Hematopoietic multipotent progenitor cell treated with erythropoietin and hydrocortisone succinate and interleukin-3 and kit ligand, for 6 days (in vitro differentiated cells): ENCODE data around the gene GPR39.

ENCODE experiments used
- DNase-seq: peaks from one replicate; pipeline ENCODE4 v3.0.0-alpha.2; 2015

The GPR39 gene

GRCh38 chr2:132446444-132446843, 29.8 kb downstream of the GPR39 start:
- no peak for DNase-seq

GRCh38 chr2:132448331-132448730, 31.7 kb downstream of the GPR39 start:
- DNase-seq: no peak

GRCh38 chr2:132448771-132449170, 32.2 kb downstream of the GPR39 start:
- peak; percentile 12 for DNase-seq

- DNase-seq: no peak
These were observed 33.3 kb downstream of the GPR39 start for GRCh38 chr2:132449868-132450267.

- no peak for DNase-seq
These were observed 44.2 kb downstream of the GPR39 start for GRCh38 chr2:132460781-132461180.

GRCh38 chr2:132462236-132462635, 45.6 kb downstream of the GPR39 start:
- peak; percentile 61 for DNase-seq

GRCh38 chr2:132463719-132464118, 47.1 kb downstream of the GPR39 start:
- DNase-seq: no peak

- DNase-seq: no peak
These were observed 49.3 kb downstream of the GPR39 start for GRCh38 chr2:132465917-132466316.

- DNase-seq: no peak
These were observed 49.9 kb downstream of the GPR39 start for GRCh38 chr2:132466428-132467028.

GRCh38 chr2:132468821-132469675, 52.4 kb downstream of the GPR39 start:
- DNase-seq: no peak

- no peak for DNase-seq
These were observed 54.1 kb downstream of the GPR39 start for GRCh38 chr2:132470746-132471145.

- no peak for DNase-seq
These were observed 56.7 kb downstream of the GPR39 start for GRCh38 chr2:132473174-132473883.

GRCh38 chr2:132475615-132476014, 59.0 kb downstream of the GPR39 start:
- no peak for DNase-seq

GRCh38 chr2:132477436-132477835, 60.8 kb downstream of the GPR39 start:
- DNase-seq: no peak

GRCh38 chr2:132477962-132478361, 61.4 kb downstream of the GPR39 start:
- DNase-seq: no peak

GRCh38 chr2:132478461-132479105, 62.0 kb downstream of the GPR39 start:
- DNase-seq: no peak

- no peak for DNase-seq
These were observed 62.5 kb downstream of the GPR39 start for GRCh38 chr2:132479155-132479554.

- DNase-seq: no peak
These were observed 66.2 kb downstream of the GPR39 start for GRCh38 chr2:132482821-132483220.

GRCh38 chr2:132484144-132484543, 67.5 kb downstream of the GPR39 start:
- no peak for DNase-seq

- no peak for DNase-seq
These were observed 71.9 kb downstream of the GPR39 start for GRCh38 chr2:132488491-132488890.

GRCh38 chr2:132489150-132489549, 72.5 kb downstream of the GPR39 start:
- peak; percentile 4 for DNase-seq

GRCh38 chr2:132495881-132496280, 79.3 kb downstream of the GPR39 start:
- DNase-seq: no peak

GRCh38 chr2:132496555-132496954, 80.0 kb downstream of the GPR39 start:
- no peak for DNase-seq
